ENCODE results near the gene MORF4L1. TPM values are rescaled to one million over a fixed set of nuclear protein-coding genes. Genes with fewer than 3 reads are reported as not detected.
"Not testable (repeated sequence)": the region's sequence is repeated elsewhere in the genome, so short reads cannot be mapped to it uniquely, and the experiment has no call there.

MORF4L1 gene
- total RNA-seq, 2 donors from 2014 or later: 134 to 226 TPM

DNA sequence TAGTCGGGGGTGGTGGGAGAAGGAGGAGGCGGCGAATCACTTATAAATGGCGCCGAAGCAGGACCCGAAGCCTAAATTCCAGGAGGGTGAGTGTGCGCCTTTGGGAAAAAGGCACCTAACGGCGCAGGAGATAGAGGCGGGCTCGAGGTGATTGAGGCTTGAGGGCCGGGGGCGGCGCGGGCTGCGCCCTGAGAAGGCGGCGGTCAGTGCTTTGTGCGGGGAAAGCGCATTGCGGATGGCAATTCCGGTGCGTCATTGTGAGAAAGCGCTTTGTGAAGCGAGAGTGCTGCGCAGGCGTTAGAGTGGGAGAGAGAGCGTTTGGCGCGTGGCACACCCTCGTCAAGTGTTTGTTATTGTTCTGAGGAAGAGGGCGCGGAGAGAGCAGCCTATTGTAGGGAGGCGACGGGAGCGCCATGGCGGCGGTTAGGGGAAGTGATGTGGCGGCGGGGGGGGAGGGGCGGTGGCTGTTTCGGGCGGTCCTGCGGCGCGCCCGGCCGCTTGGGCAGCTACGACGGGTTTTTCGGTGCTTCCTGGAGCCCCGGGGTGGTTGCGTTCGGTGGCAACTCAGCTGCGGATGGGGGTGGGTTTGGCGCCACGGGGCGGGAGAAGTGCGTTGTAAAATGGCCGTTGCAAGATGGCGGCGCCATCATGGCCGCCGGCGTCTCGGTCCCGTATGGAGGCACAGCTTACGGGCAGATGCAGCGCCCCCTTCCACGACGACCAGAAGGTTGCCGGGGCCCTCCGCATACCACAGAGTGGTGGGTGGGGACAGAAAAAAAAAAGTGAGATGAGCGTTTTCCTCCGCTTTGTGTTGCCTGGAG, 492 bp downstream of the MORF4L1 start:
- Mint-ChIP-seq H3K36me3 (peaks cover 5% of the 10 kb centered on the region), H3K4me1 (ENCODE audit: low read depth in 2 of 2) (peaks cover 32 to 35% of the 10 kb centered on the region in 2 donors), H3K4me3 (peak overlapping the region; percentile 93), H3K27me3 (no peaks in the 10 kb centered on the region), H3K27ac (peak overlapping the region; percentile 95 to 96), H3K9me3 (no peaks in the 10 kb centered on the region)
- ATAC-seq: peak; percentile 84 to 85
- DNase-seq (ENCODE audit: low spot score): peak; percentile 93

GRCh38 chr15:78873793-78874765, 1.4 kb downstream of the MORF4L1 start:
- DNase-seq (ENCODE audit: low spot score) (no peak), ATAC-seq (no peak)
- Mint-ChIP-seq H3K36me3 (peaks cover 5% of the 10 kb centered on the region), H3K27ac (peak overlapping the region; percentile 95 to 96), H3K4me1 (ENCODE audit: low read depth in 2 of 2) (peaks cover 35 to 39% of the 10 kb centered on the region in 2 donors), H3K4me3 (peak overlapping the region; percentile 93), H3K9me3 (no peaks in the 10 kb centered on the region), H3K27me3 (no peaks in the 10 kb centered on the region)

GRCh38 chr15:78875107-78875914, 2.6 kb downstream of the MORF4L1 start:
- Mint-ChIP-seq H3K27me3 (no peaks in the 10 kb centered on the region), H3K4me1 (ENCODE audit: low read depth in 2 of 2) (peaks cover 41 to 47% of the 10 kb centered on the region in 2 donors), H3K36me3 (peaks cover 5% of the 10 kb centered on the region), H3K27ac (peak overlapping the region; percentile 95 to 96), H3K4me3 (peak overlapping the region; percentile 93), H3K9me3 (no peaks in the 10 kb centered on the region)
- DNase-seq (ENCODE audit: low spot score): no peak
- no peak for ATAC-seq

DNA sequence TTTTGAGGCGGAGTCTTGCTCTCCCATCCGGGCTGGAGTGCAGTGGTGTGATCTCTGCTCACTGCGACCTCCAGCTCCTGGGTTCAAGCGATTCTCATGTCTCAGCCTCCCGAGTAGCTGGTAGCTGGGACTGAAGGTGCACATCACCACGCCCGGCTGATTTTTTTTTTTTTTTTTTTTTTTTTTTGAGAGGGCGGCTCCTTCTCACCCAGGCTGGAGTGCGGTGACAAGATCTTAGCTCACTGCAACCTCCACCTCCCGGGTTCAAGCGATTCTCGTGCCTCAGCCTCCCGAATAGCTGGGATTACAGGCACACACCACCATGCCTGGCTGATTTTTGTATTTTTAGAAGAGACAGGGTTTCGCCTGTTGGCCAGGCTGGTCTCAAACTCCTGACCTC, 4.3 kb downstream of the MORF4L1 start:
- not testable (repeated sequence) for H3K27ac Mint-ChIP-seq; DNase-seq (ENCODE audit: low spot score); H3K9me3 Mint-ChIP-seq; ATAC-seq; H3K27me3 Mint-ChIP-seq
- peak overlapping the region; percentile 93 for H3K4me3 Mint-ChIP-seq
- H3K4me1 Mint-ChIP-seq (ENCODE audit: low read depth in 2 of 2): peaks cover 45 to 61% of the 10 kb centered on the region in 2 donors
- peaks cover 14% of the 10 kb centered on the region for H3K36me3 Mint-ChIP-seq

- Mint-ChIP-seq H3K4me3 (peak overlapping the region; percentile 54), H3K4me1 (ENCODE audit: low read depth in 2 of 2) (peaks cover 45 to 70% of the 10 kb centered on the region in 2 donors), H3K27ac (peak overlapping the region; percentile 51 to 52), H3K9me3 (no peaks in the 10 kb centered on the region), H3K36me3 (peaks cover 14% of the 10 kb centered on the region), H3K27me3 (no peaks in the 10 kb centered on the region)
- DNase-seq (ENCODE audit: low spot score) (no peak), ATAC-seq (no peak)
Measured at GRCh38 chr15:78878356-78878755, 5.7 kb downstream of the MORF4L1 start.

- Mint-ChIP-seq H3K36me3 (peaks cover 9% of the 10 kb centered on the region), H3K27ac (peak overlapping the region in 1 of 2 donors; percentile 56), H3K9me3 (no peaks in the 10 kb centered on the region), H3K4me1 (ENCODE audit: low read depth in 2 of 2) (peaks cover 37 to 67% of the 10 kb centered on the region in 2 donors), H3K27me3 (no peaks in the 10 kb centered on the region), H3K4me3 (peak overlapping the region; percentile 32)
- DNase-seq (ENCODE audit: low spot score): no peak
- no peak for ATAC-seq
Measured at GRCh38 chr15:78879517-78880241, 7.0 kb downstream of the MORF4L1 start.

GRCh38 chr15:78880242-78880533, 7.5 kb downstream of the MORF4L1 start:
- no peaks in the 10 kb centered on the region for H3K27me3 Mint-ChIP-seq
- H3K36me3 Mint-ChIP-seq: peaks cover 9% of the 10 kb centered on the region
- peaks cover 34 to 62% of the 10 kb centered on the region in 2 donors for H3K4me1 Mint-ChIP-seq (ENCODE audit: low read depth in 2 of 2)
- DNase-seq (ENCODE audit: low spot score): no peak
- peak overlapping the region in 1 of 2 donors; percentile 56 for H3K27ac Mint-ChIP-seq
- H3K4me3 Mint-ChIP-seq: peak overlapping the region; percentile 4
- peak in 1 of 2 donors; percentile 63 for ATAC-seq
- no peaks in the 10 kb centered on the region for H3K9me3 Mint-ChIP-seq

DNA sequence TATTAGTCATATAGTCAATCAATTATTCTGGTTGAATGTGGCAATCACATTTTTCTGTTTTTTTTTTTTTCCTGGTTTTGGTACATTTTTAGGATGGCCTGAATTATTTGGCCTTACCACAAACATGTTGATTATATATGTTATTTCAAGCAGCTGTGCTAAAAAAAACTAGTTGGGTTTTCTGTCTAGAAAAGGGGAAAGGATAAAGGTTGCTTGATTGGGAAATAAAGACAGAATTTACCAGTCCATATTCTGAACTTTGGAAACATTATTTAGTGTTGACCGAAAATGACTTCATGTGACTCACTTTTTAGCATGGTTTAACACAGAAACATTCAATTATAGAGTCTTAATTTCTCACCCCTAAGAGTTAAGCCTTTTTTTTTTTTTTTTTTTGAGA, 8.1 kb downstream of the MORF4L1 start:
- H3K27me3 Mint-ChIP-seq: no peaks in the 10 kb centered on the region
- no peak for DNase-seq (ENCODE audit: low spot score)
- peak in 1 of 2 donors; percentile 62 for ATAC-seq
- peaks cover 33 to 56% of the 10 kb centered on the region in 2 donors for H3K4me1 Mint-ChIP-seq (ENCODE audit: low read depth in 2 of 2)
- H3K27ac Mint-ChIP-seq: peak overlapping the region in 1 of 2 donors; percentile 56
- H3K36me3 Mint-ChIP-seq: peaks cover 9% of the 10 kb centered on the region
- H3K4me3 Mint-ChIP-seq: peak overlapping the region; percentile 60
- no peaks in the 10 kb centered on the region for H3K9me3 Mint-ChIP-seq

GRCh38 chr15:78881681-78882080, 9.0 kb downstream of the MORF4L1 start:
- no peak overlapping the region for H3K4me3 Mint-ChIP-seq

DNA sequence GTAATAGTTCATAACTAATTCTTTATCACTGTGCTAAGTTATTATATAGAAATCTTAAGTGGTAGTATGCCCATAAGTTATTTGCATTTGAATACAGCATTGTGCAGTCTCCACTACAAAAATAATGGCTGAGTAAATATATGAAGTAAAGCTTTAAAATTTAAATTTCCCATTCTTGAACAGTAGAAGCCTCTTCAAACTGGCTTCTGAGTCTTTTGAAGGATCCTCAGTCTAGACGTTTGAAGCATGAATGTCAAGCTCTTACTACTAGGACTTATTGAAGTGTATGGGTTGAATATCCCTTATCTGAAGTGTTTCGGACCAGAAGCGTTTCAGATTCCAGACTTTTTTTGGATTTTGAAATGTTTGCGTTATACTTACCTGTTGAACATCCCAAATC, 16.3 kb downstream of the MORF4L1 start:
- Mint-ChIP-seq H3K4me3 (no peak overlapping the region), H3K9me3 (no peaks in the 10 kb centered on the region), H3K27ac (no peak overlapping the region), H3K36me3 (peaks cover 41% of the 10 kb centered on the region), H3K4me1 (ENCODE audit: low read depth in 2 of 2) (peaks cover 6 to 20% of the 10 kb centered on the region in 2 donors), H3K27me3 (no peaks in the 10 kb centered on the region)
- ATAC-seq: no peak
- DNase-seq (ENCODE audit: low spot score): no peak

More at GRCh38 chr15:78881681-78882080, 9.0 kb downstream of the MORF4L1 start:
- Mint-ChIP-seq H3K4me1 (ENCODE audit: low read depth in 2 of 2) (peaks cover 32 to 53% of the 10 kb centered on the region in 2 donors), H3K9me3 (no peaks in the 10 kb centered on the region), H3K36me3 (peaks cover 17% of the 10 kb centered on the region), H3K27ac (no peak overlapping the region), H3K27me3 (no peaks in the 10 kb centered on the region)
- no peak for ATAC-seq
- no peak for DNase-seq (ENCODE audit: low spot score)

DNA sequence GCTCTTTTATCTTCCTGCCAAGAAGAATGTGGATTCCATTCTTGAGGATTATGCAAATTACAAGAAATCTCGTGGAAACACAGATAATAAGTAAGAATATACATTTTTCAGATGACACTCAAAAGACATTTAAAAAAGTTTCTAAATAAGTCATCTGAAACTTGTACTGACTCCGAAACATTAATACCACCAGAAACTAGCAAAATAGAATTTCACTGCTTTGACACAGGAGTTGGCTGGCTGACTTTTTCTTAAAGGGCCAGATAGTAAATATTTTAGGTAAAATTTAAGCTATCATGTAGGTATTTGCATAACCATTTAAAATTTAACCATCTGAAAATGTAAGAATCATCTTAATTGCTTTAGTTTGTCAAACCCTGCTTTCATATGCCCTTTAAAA, 20.8 kb downstream of the MORF4L1 start:
- ATAC-seq (no peak), DNase-seq (ENCODE audit: low spot score) (no peak)
- Mint-ChIP-seq H3K9me3 (no peaks in the 10 kb centered on the region), H3K4me3 (no peak overlapping the region), H3K27ac (no peak overlapping the region), H3K27me3 (no peaks in the 10 kb centered on the region), H3K36me3 (peaks cover 54% of the 10 kb centered on the region), H3K4me1 (ENCODE audit: low read depth in 2 of 2) (peaks cover 3 to 20% of the 10 kb centered on the region in 2 donors)

DNA sequence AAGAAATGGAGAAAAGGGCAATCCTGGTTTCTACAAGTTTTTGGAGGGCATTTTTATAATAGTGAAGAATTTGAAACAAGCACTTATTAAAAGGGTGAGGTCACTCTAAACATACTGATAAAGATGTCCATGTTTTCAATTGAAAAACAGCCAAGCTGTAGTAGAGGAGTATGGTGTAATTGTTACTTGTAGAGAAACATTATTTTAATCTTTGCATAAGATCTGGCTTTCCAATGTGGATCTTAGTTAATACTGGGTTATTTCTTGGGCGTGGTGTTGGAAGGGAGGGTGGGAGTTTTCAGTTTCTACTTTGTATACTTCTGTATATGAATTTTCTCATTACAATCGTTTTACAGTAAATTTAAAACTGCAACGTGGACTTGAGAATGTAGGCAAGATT, 22.8 kb downstream of the MORF4L1 start:
- no peak for ATAC-seq
- Mint-ChIP-seq H3K36me3 (peaks cover 54% of the 10 kb centered on the region), H3K4me3 (no peak overlapping the region), H3K27ac (no peak overlapping the region), H3K4me1 (ENCODE audit: low read depth in 2 of 2) (peaks cover 3 to 20% of the 10 kb centered on the region in 2 donors), H3K9me3 (no peaks in the 10 kb centered on the region), H3K27me3 (no peaks in the 10 kb centered on the region)
- no peak for DNase-seq (ENCODE audit: low spot score)

DNA sequence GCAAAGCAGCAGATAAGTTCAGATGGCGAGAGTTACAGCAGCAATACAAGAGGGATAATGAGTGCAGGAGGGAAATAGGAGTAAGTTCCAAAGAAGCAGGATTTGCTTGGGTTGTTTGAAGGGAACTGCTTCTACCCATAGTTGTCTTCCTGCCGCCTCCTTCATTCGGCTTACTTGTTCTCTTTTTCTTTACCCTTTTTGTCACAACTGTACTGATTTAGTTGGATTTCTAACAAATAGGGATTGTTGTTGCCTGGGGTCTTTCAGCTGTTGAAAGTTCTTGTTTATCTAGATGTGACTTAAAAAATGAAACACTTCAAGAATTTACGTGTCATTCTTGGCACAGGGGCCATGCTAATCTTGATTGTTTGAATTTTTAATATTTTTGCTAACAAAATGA, 25.9 kb downstream of the MORF4L1 start:
- ATAC-seq (no peak), DNase-seq (ENCODE audit: low spot score) (no peak)
- peaks cover 37% of the 10 kb centered on the region for H3K36me3 Mint-ChIP-seq
- H3K4me1 Mint-ChIP-seq (ENCODE audit: low read depth in 2 of 2): peaks cover 3 to 9% of the 10 kb centered on the region in 2 donors
- no peaks in the 10 kb centered on the region for H3K27me3 Mint-ChIP-seq
- no peak overlapping the region for H3K4me3 Mint-ChIP-seq
- no peaks in the 10 kb centered on the region for H3K9me3 Mint-ChIP-seq
- no peak overlapping the region for H3K27ac Mint-ChIP-seq

All from natural killer cell treated with Interleukin-12 subunit alpha and Interleukin-12 subunit beta and Interleukin-15 and Interleukin-18, amount 100 ng/mL, for 72 hours (primary cell).